NCI-H2107 (cell line): ENCODE measurements around the gene SRGAP1.
"Not testable (repeated sequence)": the region's sequence is repeated elsewhere in the genome, so short reads cannot be mapped to it uniquely, and the experiment has no call there.

Source experiments
- DNase-seq: peaks from one replicate; lab custom pipeline; 2025; lab: John Stamatoyannopoulos, UW

Gene SRGAP1

DNA sequence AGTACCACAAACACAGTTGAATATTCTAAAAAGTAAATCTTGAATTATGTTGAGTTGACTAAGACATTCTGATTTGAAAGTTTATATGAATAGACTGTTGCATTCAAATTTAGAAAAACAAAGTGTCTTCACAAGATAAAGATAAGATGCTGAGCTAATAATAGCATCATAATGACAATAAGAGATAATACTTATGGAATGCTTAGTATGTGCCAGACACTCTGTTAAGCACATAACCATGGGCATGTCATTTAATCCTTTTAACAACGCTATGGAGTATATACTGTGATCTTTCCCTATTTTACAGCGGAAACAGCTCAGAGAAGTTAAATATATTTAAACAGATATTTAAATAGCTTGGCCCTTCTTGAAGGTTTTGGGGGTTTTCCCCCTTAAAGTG, 163.4 kb downstream of the SRGAP1 start:
- DNase-seq: no peak

DNA sequence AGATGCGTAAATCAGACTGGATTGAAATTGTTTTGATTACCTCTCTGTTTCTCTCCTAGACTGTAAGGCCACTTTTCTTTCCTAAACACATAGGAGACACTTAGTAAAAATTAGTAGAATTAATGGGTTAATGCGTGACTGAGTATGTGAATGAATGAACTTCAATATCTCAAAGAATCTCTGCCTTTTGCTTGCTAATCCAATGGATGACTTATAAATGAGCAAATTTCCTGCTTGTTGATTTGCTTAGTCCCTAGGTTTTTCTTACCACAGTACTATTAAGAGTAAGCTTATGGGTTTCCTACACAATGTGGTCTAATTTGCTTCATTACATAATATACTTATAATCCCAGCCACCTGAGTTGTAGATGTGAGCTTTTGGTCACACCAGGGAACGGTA, 164.1 kb downstream of the SRGAP1 start:
- DNase-seq: no peak

DNA sequence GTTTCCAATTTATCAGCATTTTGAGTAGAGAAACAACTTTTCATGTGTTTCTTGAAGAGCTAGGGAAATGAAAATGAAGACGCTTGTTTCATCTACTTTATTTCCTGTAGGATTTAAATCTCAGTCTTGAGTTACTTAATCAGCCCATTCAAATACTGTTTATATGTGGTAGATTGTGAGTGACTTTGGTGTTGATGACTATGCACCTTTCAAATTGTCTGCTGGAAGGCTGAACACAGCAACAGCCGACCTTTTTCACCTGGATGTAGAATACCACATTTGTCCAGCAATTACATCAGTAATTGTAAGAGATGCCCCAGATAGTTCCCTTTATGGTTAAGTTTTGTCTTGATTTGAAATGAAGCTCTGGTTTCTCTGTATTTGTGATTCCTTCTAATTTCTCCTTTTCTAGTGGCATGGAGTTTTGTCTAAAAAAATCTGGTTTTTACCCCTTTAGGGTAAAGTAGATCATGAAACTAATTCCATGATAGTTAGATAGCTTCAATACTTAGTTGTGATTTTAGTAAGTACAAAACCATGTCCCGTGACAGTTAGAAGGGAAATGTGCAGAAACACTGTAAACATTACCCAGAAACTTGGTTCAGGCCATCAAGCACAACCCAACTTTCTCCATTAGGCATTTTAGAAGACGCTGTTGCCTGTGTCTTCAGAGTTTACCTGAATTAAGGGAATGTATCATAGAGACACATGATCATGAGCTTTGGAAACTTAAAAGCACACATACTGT, 165.0 kb downstream of the SRGAP1 start:
- no peak for DNase-seq

DNA sequence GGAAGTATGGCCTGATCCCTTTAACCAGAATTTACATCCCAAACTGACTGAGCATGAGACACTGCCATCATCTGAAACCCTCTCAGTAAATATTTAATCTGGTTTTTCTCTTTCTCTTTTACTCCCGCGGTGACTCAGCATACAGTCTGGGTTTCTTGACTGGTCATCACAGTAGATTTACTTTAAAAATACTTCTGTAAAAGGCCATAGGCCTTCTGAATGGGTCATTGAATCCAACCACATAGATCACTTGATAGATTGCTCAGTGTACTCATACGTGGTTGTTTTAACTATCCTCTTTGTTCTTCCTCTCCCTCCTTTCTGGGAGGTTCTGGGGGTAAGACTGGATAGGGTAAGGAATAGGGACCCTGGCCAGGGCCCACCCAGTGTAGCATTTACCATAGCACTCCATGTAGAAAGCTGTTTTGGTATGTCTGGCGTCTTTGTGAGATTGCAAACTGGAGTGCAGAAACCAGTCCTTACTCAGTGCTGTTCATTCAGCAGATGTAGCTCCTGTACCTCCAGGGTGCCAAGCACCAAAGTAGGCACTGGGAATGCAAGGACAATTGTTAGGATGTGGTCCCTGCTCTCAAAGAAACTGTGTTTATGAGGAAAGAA, 165.7 kb downstream of the SRGAP1 start:
- DNase-seq: no peak

DNA sequence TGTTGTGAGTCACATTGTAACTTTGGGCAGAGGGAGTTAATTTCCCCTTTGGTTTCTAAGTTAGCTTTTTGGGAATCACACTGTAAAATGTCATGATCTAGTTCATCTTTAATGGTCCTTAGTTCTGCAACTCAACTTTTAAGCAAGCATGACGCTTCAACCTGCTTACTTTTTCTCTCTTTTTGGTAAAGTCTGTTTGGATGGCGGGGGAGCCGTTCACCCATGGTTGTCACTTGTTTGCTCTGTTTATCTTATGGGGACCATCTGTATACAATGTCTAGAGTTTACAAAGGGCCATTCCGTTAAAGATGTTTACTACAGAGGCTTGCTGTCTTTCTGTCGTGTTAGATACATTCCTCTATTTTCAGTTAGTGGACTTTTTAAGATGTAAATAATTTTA, 172.0 kb downstream of the SRGAP1 start:
- DNase-seq: no peak

DNA sequence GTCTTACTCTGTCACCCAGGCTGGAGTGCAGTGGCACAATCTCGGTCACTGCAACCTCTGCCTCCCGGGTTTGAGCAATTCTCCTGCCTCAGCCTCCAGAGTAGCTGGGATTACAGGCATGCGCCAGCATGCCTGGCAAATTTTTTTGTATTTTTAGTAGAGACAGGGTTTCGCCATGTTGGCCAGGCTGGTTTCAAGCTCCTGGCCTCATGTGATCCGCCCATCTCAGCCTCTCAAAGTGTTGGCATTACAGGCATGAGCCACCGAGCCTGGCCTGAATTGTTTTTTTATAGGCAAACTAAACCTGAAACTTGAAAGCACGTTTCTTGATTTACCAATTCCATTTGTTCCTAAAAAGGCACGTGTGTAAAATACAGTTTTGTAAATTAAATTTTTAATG, 173.6 kb downstream of the SRGAP1 start:
- not testable (repeated sequence) for DNase-seq

DNA sequence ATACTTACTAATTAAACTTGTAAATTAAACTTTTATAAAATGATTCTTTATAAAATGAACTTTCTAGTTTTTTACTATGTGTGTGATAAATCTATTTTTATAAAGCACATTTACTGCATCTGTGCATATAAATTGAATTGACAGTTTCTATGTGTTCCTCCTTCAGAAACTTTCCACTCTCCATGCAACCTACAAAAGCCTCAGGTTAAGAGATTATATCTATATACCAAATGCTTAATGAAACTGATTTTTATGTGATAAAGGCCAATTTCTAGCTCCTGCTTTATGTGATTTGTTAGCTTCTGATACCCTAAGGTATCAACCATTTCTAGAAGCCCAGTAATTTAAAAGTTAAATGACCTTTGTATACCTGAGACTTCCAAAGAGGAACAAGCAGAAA, 174.0 kb downstream of the SRGAP1 start:
- no peak for DNase-seq

DNA sequence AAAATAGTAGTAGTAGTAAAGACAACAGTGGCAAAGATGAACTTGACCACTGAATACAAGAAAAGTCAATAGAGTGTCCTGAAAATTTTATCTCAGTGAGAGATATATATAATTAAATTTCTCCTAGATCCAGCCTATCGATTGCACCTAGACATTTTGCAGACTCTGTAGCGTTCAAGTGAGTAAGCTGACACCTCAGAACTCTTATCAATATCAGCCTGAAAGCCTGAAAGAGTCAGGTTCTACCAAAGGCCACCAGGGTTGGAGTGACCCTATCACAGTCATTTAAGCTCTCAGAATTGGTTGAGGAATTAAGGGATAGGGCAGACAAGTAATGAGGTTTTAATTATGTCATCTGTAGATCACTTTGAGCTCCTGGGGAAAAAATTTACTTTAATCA, 174.6 kb downstream of the SRGAP1 start:
- DNase-seq: no peak

DNA sequence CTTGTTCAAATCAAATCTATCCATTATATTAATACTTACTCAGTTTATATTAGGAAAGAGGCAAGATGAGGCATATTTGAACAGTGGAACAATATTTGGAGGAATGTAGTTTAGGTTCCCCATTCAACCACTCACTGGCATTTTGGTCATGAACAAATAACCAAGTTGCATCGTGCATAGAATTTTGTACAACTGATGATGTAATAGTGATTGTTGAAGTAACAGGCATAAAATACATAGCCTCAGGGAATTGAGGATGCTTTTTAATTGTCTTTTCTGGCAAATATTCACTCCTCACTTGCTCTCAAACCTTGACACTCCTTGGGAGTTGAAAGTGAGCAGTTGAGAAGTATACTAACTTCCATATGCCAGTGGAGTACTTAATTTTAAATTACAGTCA, 175.2 kb downstream of the SRGAP1 start:
- DNase-seq: no peak

DNA sequence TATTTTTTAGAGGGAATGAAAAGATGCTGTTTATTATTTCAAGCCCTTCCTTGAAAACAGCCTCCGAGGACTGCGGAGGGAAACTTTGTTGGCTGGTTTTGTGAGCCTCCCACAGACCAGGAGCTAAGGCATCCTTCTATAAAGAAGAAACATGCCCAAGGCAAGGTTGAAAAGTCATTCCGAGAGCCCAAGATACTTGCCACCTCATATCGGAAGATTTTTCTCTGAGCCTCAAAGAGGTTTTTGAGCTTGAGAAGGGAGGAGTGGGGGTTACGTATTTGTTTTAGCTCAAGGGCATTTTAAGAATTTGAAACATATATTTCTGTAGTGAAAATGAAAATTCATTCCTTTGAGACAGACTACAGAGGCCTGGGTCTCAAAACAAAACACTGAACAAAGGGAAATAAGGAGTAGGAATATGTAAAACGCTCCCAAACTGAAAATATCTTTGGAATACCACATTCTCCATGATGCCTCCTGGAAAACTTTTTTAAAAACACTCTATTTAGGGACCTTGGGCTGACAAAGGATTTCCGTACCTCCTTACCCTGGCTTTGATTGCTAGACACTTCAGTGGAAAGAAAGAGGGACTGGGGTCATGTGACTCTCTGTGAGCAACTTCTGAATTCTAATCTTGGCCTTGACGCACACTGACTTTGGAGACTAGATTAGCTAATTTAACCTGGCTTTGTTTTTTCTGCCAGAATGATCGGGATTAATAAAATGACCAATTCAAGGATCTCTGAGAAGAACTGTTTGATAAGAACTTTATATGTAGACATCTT, 180.9 kb downstream of the SRGAP1 start:
- no peak for DNase-seq

DNA sequence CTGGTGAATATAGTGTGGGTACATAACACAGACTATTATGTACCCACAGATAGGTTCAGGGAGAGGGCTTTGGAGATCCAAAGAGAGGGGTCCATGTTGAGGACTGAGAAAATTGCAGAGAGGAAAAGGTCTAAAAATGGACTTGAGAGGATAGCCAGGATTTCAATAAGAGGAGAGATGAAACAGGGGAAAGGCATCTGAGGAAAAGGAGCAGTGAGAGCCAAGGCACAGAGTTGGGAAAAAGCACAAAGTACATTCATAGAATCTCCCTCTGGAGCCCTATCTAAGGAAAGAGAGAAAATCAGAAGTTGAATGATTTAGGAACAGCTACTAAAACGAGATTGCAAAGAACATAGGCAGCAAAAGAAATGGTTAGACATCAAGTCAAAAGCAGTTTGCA, 182.8 kb downstream of the SRGAP1 start:
- DNase-seq: no peak

DNA sequence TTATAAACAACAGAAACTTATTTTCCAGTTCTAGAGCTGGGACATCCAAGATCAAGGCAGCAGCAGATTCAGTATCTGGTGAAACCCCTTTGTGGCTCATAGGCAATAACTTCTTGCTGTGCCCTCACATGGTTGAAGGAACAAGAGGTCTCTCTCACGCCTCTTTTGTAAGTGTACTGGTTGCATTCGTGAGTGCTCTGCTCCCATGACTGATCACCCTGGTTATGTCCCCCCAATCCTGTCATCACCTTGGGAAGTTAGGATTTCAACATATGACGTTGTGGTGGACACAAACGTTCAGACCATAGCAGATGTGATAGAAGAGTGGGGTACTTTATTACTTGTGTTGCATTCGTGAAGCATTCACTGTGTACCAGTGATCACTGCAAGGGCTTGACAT, 184.0 kb downstream of the SRGAP1 start:
- DNase-seq: no peak

DNA sequence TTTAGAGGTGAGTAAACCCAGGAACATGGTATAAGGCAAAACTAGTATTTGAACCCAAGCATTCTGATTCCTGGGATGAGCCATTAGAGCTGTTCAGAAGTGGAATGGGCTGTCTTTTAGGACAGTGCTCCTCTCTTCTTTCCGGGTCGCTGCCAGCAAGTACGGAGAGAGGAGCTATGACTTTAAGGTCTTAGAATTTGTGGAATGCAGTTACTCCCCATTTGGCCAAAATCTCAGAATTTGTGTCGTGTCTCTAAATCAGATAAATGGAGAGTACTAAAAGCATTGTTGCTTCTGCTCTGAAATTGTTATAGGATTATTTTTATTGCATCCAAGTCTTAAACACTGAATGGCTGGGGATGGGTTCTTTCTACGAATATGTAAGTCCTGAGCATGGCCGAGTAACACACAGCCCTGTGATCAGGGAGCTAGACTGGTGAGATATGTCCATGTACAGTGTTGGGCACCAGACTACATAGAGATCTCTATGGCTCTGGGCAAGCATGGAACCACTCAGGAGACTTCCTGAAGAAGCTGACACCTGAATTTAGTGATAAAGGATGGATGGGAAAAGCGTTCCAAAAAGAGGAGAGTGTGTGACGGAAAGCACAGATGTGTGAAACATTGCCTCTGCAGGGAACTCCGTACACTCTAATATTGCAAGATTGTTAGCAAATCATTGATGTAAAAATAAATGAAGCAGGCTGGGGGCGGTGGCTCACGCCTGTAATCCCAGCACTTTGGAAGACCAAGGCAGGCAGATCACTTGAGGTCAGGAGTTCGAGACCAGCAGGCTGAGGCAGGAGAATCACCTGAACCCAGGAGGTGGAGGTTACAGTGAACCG, 184.7 kb downstream of the SRGAP1 start:
- no peak for DNase-seq

DNA sequence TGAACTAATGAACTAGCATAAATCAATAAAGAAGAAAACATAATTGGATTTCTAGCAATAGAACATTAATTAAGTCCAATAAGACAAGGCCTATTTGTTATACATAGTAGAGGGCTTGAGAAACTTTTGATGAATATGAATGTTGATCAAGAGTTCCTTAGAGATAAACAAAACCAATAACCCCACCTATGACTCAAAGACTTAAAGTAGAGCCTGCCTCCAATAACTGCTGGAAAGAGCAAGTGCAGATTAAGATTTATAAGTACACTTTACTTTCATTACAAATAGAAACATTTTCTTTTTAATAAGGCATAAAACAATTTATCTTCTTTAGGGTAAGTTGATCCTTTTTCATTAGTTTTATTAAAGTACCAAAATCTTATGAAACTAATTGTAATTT, 185.7 kb downstream of the SRGAP1 start:
- DNase-seq: no peak

DNA sequence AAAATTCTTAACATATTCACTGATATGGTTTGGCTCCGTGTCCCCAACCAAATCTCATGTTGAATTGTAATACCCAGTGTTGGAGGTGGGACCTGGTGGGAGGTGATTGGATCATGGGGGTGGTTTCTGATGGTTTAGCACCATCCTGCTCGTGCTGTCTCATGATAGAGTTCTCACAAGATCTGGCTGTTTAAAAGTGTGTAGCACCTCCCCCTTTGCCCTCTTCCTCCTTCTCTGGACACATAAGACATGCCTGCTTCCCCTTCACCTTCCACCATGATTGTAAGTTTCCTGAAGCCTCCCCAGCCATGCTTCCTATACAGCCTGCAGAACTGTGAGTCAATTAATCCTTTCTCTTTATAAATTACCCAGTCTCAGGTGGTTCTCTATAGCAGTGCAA, 189.6 kb downstream of the SRGAP1 start:
- not testable (repeated sequence) for DNase-seq

DNA sequence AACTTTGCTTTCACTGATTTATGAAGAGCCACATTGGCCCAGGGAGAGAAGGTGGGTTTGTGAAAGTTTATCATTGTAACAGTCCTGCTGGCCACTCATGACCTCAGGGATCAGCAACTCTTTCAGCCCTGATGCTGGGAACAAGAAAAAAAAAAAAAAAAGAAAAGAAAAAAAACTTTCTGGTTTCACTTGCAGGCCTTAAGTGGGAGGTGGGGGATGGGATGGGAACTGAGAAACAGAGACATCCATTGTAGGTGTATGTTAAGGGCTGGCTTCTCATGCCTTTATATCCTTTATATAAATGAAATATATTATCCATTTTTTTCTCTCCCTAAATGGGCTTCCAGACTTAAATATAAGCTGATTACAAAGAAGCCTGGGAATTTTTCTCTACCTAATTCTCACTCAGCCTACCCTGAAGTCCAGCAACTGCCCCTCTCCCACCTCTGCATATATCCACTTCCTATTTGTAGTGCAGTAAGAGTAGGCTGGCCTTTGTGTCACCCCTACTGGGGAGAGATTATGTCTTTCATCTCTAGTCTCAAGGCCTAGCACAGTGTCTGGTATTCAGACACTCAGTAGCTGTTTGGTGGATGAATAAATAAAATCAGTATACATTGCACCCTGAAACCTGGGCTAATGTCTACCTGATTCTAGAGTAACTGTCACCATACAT, 190.5 kb downstream of the SRGAP1 start:
- no peak for DNase-seq

DNA sequence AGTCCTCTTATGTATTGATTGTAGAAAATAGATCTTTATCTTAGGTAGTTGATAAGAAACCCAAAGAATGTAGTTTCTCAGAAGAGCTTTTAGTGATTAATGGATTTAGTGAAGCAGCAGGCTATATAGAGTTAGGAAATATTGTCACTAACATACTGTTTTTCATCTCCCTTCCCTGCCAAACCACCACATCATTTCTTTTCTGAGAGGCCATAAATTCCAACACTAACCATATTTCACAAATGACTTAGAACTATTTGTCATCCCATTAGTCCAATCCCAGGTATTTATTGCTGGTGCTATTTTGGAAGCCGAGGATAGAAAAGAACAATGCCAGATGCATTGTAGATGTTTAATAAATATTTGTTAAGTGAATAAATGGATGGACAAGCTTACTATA, 191.9 kb downstream of the SRGAP1 start:
- DNase-seq: no peak

DNA sequence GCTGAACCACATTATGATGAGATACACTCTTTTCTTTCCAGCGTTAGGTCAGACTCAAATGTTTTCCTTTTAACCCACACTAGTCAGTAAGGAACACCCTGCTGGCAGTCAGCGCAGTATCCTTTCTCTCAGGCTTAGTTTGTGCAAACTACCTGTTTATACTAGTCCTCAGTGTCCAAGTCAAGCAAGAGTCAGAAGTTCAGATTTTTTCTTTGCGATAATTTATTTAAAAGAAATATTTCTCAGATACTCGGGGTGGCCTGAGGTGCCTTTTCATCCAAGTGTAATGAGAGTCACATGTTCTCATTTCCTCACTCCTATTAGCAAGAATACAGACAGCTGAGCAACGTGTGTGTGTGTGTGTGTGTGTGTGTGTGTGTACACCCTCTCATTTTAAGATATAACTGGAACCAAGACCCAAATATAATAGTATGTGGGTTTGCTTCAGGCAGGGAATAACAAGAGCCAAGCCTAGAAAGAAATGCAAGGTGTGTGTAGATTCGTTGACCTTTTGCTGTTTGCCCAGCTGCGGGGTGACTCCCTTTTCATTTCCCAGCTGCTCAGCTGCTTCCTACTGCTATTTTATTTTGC, 194.9 kb downstream of the SRGAP1 start:
- peak; percentile 16 for DNase-seq

DNA sequence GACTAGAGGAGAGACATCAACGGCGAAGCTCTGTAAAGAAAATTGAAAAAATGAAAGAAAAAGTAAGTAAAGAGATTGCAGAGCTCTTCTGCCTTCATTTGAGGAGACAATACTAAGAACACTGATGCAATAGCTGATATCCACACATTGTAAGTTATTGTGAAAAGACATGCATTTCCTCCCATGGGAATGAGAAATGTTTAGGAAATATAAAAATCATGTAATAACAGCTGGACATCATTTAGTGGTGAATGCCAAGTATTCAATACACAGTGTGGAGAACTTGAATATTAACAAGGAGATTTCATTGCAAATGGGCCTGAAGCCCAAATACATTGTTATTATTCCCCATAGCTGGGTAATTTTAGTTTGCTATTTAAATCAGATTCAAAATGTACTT, 198.4 kb downstream of the SRGAP1 start:
- no peak for DNase-seq

DNA sequence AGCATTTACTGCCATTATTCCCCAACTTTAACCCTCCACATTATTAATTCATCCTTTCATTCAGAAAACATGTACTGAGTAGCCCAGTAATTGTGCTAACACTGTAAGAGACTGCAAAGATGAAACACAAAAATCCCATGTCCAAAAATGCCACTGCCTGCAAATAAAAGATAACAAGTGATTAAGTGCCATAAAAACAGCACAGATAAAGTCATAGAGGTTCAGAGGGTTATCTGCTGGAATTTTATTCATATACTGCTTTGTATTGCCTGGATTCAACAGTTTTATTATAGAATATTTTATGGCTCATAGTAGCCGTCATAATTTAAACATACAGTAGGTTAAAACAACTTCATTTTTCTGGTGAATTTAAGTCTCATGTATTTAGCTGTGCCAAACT, 199.7 kb downstream of the SRGAP1 start:
- no peak for DNase-seq

DNA sequence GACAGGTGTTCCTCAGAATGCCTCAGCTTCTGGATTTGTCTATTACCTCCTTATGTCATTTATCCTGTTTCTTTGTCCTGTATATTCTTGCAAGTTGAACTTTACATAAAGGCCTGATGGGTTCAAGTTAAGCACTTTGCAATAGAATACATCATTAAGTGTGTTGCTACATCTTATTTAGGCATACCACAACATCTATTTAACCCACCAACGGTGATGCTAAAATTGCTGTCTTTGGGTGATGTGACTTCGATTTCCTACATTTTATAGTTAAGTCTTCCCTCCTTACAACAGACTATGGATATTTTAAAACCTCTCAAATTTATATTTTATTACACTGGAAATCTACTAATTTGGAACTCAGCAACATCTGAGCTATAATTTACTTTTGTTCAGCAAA, 206.6 kb downstream of the SRGAP1 start:
- DNase-seq: no peak
